Measurements from ENCODE around the gene MIS12.
A peak's percentile ranks its signal among the peaks of the same experiment; 100 is the strongest.

MIS12 gene

DNA sequence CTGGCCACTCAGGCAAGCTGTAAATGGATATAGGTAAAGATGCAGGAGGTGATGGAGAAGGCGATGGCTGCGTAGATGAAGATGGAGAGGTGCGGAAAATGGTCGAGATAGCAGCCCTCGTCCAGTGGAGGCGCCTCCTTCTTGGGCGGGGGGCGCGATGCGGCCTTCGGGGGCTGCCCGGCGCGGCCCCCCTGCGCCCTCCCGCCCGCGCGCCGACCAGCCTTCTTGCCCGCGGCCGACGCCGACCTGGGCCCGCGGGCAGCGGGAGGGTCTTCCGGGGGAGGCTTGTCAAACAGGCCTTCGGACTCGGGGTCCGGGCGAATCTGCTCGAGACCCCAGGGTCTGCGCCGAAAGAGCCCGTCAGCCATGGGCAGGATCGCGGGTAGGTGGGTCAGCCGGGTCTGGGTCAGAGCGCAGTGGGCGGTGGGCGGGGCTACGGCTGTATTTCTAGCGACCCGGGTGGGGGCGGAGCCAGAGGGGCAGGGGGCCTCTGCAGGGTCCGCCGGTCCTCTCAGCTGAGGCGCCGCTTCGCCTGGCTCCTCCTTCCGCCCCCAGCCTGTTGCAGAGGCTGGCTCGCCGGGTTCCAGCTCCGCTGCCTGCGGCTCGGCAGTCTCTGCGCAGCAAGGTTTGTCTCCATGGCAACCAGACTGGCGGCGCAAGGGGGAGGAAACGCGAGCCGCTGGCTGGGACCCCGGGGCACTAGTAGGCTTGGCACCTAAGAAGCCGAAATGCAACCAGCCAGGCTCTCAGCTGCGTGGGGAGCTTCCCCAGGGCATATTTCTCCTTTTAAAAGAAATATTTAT, 14.4 kb downstream of the MIS12 start:
- peak; percentile 78 for DNase-seq

- no peak for DNase-seq
Measured at GRCh38 chr17:5501685-5502084, 15.3 kb downstream of the MIS12 start.

GRCh38 chr17:5502552-5502951, 16.2 kb downstream of the MIS12 start:
- no peak for DNase-seq

GRCh38 chr17:5506307-5506706, 19.9 kb downstream of the MIS12 start:
- no peak for DNase-seq

DNA sequence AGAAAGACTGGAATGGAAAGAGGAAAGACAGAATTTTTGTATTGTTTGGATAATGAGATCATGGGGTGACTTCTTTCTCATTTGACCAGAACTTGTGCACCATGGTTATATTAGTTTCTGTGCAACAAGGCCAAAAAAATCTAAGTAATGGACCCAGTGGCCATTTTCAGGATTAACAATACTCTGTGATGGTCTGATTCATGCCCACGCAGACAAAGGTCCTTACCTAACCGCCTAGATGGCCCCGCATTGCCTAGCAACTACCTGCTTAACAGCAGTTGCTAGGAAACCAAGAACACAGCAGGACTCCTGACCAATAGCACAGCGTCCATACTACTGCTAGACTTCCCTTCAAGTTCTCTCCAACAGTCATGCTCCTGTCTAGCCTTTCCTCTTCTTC, 22.4 kb downstream of the MIS12 start:
- DNase-seq, result peak; percentile 53

DNA sequence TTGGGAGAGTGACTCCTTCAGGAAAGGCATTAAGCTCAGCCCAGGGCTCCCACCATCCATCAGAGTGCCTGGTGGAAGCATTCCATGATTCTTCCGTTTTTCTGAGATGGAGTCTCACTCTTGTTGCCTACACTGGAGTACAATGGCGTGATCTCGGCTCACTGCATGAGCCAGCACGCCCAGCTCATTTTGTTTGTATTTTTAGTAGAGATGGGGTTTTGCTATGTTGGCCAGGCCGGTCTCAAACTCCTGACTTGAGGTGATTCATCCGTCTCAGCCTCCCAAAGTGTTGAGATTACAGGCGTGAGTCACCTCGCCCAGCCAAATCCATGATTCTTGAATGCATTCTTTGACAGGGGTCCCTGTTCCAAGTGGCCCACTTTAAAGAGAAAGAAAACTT, 23.1 kb downstream of the MIS12 start:
- no peak for DNase-seq

DNA sequence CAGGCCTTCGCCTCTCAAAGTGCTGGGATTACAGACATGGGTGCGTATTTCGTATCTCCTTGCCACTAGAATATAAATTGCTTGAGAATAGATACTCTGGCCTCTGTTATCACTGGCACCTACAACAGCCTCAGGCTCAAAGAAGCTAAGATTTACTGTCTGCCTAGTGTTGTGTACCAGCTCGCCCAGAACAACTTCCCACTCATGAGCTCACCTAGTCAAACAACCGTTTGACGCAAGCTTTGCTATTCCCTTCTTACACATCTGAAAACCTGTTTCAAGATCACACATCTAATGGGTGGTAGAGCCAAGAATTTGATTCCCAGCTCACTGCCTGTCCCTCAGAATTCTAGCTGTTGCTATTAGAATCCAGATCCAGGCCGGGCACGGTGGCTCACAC, 24.4 kb downstream of the MIS12 start:
- DNase-seq, result no peak

DNA sequence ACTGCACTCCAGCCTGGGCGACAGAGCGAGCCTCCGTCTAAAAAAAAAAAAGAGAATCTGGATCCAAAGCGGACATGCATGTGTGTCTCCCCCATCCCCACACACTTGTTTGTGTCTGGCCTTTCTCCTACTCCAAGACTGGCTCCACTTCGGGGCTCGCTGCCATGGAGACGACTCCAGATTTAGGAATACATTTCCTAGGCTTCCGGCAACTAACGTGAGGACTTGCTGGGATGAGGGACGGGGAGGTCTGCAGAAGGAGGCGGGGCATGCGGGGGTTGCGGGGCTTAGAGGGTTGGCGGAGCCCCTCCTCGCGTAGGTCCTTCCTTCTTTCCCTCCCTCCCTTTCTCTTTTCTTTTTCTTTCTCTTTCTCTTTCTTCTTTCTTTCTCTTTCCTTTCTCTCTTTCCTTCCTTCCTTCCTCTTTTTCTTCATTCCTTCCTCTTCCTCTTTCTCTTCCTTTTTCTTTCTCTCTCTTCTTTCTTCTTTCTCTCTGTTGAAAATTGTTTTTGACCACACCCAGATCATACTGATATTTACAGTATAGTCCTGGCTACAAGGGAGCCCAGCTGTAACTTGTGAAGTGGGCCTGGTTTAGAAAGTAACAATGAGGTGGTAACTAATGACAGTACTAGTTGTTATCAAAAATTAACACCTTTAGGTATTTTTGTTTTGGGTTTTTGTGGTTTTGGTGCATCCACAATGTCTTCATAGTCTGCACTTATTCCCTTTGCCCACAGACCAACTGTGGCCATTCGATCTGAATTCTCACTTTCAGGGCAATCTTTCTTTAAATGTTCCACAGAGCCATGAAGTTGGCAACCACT, 25.2 kb downstream of the MIS12 start:
- no peak for DNase-seq

GRCh38 chr17:5513628-5514027, 27.3 kb downstream of the MIS12 start:
- DNase-seq, result no peak

- no peak for DNase-seq
Measured at GRCh38 chr17:5514976-5515375, 28.6 kb downstream of the MIS12 start.

GRCh38 chr17:5516060-5516792, 29.9 kb downstream of the MIS12 start:
- peak; percentile 100 for DNase-seq

GRCh38 chr17:5522476-5522875, 36.1 kb downstream of the MIS12 start:
- no peak for DNase-seq

- no peak for DNase-seq
Measured at GRCh38 chr17:5523249-5523648, 36.9 kb downstream of the MIS12 start.

DNA sequence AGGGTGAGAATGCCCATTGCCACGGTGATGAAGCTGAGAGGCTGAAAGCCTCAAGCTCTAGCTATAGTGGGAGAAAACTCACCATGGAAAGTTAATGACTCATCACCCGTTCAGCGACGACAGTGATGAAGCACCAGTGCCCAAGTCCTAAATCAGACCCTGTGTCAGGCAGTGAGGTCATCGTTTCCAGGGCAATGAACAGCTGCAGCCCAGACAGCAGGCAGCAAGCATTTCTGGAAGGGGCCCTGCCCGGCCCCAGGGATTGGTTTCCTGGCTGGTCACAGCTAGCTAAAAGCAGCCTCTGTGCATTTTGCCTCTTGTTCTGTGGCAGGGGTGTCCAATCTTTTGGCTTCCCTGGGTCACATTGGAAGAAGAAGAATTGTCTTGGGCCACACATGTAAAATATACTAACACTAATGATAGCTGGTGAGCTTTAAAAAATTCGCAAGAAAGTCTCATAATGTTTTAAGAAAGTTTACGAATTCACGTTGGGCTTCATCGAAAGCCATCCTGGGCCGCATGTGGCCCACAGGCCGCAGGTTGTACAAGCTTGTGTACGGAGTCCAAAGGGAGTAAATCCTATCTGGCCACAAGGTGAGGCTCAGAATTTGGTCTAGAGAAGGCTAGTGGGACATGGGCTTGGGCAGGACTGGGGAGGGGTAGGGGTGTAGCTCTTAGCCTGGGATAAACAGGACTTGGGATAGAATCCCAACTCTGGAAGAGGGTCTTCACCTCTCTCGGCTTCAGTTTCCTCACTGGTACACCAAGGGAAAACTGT, 40.6 kb downstream of the MIS12 start:
- DNase-seq, result peak; percentile 99

GRCh38 chr17:5527601-5528250, 41.4 kb downstream of the MIS12 start:
- DNase-seq, result no peak

GRCh38 chr17:5530265-5531084, 44.1 kb downstream of the MIS12 start:
- DNase-seq, result no peak

DNA sequence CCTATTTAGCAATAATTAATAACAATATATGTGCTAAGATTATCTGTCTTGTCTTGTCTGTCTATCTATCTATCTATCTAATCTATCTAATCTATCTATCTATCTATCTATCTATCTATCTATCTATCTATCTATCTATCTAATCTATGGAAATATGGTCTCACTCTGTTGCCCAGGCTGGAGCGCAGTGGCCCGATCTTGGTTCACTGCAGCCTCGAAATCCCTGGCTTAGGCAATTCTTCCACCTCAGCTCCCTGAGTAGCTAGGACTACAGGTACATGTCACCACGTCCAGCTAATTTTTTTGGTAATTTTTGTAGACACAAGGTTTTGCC, 44.7 kb downstream of the MIS12 start:
- DNase-seq, result no peak

GRCh38 chr17:5532581-5532980, 46.2 kb downstream of the MIS12 start:
- DNase-seq, result no peak

DNA sequence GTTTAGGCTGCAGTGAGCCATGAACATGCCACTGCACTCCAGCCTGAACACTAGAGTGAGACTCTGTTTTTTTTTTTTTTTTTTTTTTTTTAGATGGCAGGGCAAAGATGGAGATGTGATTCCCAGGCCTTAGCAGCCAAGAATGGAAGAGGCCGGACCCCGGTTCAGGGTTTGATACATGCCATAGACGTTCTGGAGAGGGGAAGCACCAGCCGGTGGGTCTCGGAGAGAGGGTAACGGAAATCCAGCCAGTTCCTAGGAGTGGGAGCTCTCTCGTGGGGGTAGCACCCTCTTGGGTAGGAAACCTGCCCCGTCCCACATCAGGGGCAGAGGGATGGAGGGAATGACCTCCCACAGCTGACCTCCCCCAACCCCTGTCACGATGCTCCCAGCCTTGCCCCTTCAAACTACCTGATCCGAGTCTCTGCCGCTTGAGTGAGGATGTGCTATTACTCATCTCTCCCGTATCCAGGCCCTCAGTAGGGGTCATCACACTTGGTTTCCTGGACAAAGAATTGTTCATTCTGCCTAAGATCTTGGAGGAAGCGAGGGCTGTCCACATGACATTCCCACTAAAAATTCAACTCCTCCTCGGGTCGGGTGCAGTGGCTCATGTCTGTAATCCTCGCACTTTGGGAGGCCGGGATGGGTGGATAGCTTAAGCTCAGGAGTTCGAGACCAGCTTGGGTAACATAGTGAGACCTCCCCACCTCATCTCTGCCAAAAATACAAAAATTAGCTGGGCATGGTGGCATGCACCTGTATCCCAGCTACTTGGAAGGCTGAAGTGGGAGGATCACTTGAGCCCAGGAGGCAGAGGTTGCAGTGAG, 47.3 kb downstream of the MIS12 start:
- DNase-seq, result peak; percentile 95

DNA sequence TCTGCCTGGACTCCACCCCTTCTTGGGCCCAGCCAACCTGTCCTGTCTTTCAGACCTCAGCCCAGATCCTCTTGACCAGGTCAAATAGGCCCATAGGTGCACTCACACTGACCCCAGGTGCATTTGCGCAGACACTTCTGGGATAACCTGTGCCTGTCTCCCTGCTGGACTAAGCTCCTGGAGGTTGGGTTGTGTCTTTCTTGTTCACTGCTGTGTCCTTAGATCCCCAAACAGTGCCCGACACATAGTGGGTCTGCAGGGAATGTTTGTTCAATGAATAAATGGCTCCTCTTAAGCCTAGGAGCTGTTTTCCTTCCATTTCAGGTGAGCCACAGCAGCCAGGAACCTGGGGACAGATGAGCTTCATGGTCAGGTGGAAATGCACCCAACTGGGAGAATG, 49.1 kb downstream of the MIS12 start:
- no peak for DNase-seq

All from kidney glomerular epithelial cell (primary cell).